Activated CD8-positive, alpha-beta memory T cell treated with anti-CD3 and anti-CD28 coated beads for 1 hour (primary cell): ENCODE results near the gene HOTAIR.

Source experiments
- DNase-seq, 2 donors: peaks; one replicate each; pipeline ENCODE4 v3.0.0-alpha.2; 2020; ENCODE audit warnings: low read depth in 1 of 2; ENCODE audit errors: extremely low read depth in 1 of 2

The HOTAIR gene

DNA sequence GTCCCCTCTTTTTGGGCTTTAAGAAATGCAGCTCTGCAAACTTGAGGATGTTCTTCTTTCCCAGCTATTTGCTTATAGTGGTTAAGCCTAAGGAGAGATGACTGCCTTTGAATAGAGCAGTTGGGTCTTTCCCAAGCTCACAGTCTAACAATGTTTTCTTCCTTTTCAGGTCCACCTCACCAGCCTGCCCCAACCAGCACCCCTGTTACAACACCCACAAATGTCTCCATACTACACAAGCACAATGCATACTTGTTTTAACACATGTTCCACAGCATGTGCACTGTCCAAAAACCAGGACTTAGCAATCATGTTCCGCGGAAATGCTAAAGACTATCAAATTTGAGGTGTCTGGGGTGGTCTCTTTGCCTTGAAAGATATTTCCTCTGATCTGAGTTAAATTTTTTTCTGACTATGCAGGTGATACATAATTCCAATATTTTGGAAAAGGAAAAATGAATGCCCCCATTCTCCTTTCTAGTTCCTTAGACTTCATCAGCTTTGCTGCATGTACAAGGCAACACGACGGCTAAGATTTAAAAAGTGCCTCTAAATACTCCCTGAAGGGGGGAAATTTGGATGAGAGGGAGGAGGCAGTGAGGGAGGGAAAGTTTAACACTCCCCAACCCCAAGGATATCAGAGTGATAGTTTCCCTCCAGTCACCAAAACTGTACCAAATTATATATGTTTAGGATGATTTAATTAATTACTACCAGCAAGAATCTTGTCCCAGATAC lies 42.7 kb downstream of the HOTAIR start:
- DNase-seq, result no peak

DNA sequence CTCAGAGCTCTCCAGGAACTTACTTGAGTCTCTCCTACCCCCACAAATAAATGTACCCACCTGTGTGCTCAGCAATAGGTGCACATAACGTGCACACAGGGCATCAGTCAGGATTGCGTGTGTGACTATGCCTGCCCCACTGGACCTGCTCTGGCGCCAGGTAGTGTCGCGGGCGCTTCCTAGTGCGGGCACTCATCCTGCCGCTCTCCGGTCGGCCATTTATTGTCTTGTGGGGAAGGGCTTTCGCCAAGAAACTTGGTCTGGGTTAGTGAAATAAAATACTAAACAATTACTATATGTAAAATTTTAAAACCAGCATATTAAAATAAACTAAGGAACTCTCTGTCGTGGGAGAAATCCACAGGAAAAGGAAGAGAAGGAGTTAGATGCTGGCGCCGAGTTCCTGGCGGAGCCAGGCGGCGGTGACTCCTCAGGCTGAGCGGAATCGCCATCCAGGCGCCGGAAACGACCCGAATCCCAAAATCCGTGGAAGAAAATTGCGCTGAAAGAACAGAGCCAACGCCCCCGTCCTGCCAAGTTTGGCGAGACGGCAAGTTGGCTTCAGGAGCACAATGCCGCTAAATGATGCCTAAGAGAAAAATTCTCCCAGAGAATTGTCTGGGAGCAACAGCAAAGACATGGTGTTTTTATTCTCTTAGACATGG lies 44.0 kb downstream of the HOTAIR start:
- DNase-seq, result no peak

DNA sequence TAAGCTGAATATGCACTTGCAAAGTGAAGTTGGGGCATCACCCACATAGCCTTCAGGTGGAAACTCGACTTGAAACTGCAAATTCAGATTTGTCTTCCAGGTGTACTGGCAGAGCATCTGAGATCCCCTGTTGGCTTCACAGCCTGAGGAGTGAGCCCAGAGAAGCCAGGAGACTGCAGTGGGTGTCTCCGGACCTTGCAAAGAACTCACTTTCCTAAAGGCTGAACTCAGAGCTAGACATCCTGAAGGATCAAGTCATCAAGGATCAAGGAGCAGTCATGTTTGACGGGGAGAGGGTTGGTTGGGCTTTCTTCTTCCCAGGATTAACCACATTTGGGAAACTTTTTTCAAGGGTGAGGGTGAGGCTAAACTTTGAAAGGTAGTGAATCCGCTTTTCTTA lies 45.2 kb downstream of the HOTAIR start:
- no peak for DNase-seq

DNA sequence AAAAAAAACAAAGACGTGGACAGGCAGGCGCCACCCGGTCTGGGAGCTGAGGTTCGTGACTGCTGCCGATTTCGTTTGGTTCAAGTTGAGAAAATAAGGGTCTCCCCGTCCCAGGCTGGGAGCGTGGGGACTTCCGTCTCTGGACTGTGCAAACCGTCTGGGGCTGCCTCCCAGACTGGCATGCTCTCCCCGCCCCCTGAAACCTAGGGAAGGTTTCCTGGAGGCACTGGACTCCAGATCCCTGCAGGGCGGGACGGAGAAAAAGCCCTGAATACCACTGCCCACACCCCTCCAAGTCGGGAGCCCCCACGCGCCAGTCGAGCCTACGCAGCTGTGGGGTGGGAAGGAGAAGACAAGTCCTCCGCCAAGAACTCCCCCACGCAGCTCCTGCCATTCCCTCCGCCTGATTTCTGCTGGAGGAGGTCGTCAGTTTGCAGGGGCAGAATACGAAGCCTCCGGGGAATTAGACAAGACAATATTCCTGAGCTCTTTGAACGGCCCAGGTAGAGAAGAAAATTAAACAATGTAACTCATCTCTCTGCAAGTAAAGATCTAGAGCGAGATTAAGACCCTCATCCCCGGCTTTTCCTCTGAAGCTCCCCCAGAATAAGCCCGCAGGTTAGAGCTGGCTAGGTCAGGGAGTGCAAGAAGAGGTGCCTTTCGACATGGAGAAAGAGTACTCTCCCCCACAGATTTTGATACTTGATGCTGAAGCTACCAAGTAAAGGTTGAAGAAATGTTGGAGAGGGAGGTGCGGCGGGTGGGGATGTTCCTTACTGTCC lies 46.5 kb downstream of the HOTAIR start:
- DNase-seq, result no peak

DNA sequence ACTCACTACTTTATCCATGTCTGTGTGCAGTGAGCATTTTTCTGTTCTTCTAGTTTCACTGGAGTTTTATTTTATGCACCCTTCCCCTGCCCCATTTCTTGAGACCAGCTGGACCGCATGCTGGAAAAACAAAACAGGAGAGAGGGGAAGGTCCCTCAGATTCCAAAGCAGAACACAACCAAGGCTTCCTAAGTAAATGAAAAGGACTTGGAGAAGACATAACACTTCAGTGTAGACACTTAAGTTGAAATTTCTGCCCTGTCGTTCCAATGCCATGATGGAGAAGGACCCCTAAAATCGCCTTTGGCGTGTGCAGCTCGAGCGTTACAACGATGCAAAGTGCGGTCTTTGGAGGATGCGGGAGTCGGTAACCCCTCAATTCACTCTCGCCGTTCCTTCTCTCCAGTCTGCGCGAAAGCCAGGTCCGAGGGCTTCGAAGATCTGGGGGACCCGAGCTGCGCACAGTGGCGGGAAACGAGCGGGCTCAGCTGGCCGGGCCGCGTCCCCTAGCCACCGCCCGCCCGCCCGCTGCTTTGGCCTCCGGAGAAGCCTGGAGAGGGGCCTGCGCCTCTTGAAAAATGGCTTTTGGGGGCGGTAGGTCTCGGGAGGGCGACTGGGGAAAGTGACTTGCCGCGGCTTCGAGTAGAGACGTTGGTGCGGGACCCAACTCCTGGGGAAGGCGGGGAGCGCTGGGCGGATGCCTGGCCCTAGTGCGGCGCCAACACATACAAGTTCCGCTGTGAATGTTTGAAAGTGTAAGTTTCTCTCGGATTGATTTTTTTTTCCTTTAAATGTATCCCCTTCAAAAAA lies 47.3 kb downstream of the HOTAIR start:
- DNase-seq, result no peak

DNA sequence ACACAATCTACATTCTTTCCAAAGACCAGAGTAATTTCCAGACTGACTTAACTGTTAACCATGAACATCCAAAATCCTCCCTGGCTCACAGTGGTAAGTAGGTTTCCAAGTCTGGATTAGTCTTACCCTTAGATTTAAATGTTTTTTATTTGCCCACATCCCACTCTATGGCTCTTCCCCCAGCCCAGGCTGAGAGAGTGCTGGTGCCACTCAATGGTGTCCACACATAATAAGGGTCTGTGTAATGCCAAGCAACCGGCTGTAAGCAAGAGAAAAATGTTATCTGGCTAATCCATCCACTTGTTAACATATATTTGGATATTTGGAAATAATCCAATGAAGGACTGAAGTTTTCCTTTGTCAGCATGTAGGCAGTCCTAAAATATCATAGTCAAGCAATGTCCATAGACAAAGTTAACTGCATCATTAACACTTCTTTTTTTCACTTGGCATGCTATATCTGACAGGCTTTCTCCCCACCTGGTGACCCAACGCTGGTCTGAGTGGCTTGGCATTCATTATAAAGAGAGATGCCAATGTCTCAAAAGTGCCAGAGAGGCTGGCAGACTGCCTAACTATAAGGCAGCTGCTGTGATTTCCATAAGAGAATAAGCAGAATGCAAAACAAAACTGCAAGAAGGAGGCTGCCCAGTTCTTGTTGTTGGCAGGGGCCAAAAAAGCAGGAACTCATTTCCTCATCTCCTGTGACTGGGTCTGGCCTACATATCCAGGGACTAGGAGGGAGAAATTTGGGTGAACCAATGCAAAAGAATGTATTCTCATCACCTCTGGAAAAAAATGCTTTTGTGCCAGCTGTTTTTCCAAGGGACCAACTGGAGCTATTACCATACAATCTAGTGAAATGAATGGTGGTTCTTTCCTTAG lies 50.0 kb downstream of the HOTAIR start:
- no peak for DNase-seq

DNA sequence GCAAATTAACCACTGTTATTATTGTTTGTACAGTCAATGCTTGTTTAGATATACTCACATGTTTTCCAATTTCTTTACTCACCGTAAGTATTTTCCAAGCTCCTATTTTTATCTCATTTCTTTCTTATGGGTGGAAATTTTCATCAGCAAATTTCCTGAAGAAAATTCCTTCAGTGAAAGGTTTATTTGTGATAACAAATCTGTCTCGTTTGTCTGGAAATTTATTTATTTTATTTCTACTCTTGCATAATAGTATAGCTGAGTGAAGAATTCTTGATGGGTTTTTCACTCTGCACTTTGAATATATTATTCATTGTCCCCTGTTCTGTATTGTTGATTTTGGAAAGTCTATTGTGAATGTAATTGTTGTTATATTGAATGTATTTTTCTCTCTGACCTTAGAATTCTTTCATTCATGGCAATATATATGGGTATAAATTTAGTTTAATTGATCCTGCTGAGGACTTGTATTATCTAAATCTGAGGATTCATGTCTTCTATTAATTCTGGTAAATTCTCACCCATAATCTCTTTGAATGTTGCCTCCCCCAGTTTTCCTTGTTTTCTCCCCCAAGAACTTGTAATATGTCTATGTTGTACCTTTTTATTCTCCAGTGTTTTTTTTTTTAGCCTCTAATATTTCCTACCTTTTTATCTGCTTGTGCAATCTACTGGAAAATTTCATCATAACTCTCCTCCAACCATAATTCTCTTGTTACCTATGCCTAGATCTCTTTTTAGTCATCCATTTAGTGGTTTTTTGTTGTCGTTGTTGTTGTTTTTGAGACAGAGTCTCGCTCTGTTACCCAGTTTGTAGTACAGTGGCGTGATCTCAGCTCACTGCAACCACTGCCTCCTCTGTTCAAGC lies 57.7 kb downstream of the HOTAIR start:
- no peak for DNase-seq
